Fibroblast of mammary gland (primary cell): ENCODE measurements around the gene HES4.

ENCODE experiments used
- DNase-seq: peaks from one replicate; pipeline ENCODE4 v3.0.0-alpha.2; 2010; ENCODE audit warnings: low read depth
- H3K4me3 ChIP-seq: 2 replicates; pipeline ENCODE4 v1.5.1; 2011; ENCODE audit warnings: low read depth, mild to moderate bottlenecking, low read length, moderate library complexity; ENCODE audit not compliant: control insufficient read depth
- CTCF ChIP-seq: conservative IDR thresholded peaks from 2 replicates; pipeline ENCODE4 v1.5.1; 2011; ENCODE audit warnings: low read depth, low read length, inconsistent platforms; ENCODE audit not compliant: control insufficient read depth, insufficient read depth

HES4 gene

GRCh38 chr1:1044455-1045078 lies 44.7 kb upstream of the HES4 start:
- H3K4me3 ChIP-seq: no peak overlapping the region
- DNase-seq: no peak
- TF ChIP-seq CTCF: no peak

DNA sequence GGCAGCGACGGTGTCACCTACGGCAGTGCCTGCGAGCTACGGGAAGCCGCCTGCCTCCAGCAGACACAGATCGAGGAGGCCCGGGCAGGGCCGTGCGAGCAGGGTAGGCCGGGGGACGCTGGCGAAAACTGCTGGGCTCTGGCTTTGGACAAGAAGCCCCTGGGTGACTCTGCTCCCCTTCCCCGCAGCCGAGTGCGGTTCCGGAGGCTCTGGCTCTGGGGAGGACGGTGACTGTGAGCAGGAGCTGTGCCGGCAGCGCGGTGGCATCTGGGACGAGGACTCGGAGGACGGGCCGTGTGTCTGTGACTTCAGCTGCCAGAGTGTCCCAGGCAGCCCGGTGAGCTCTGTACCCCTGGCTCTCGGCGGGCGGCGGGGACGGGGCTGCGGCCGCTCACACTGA lies 44.0 kb upstream of the HES4 start:
- DNase-seq: no peak
- no peak overlapping the region for H3K4me3 ChIP-seq
- no peak for TF ChIP-seq CTCF

- no peak overlapping the region for H3K4me3 ChIP-seq
- DNase-seq: no peak
- TF ChIP-seq CTCF: no peak
These were observed 43.5 kb upstream of the HES4 start for GRCh38 chr1:1043411-1043810.

GRCh38 chr1:1042835-1043234 lies 42.9 kb upstream of the HES4 start:
- no peak for DNase-seq
- no peak overlapping the region for H3K4me3 ChIP-seq
- no peak for TF ChIP-seq CTCF

DNA sequence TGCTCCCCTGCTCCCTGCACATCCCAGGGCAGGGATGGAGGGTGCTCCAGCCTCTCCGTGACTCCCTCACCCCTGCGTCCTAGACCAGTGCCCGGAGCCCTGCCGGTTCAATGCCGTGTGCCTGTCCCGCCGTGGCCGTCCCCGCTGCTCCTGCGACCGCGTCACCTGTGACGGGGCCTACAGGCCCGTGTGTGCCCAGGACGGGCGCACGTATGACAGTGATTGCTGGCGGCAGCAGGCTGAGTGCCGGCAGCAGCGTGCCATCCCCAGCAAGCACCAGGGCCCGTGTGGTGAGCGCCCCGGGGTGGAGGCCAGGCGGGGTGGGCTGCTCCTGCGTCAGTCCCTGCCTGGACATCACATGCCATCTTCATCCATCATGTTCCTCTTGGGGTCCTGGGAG lies 42.0 kb upstream of the HES4 start:
- no peak for TF ChIP-seq CTCF
- DNase-seq: no peak
- H3K4me3 ChIP-seq: no peak overlapping the region

DNA sequence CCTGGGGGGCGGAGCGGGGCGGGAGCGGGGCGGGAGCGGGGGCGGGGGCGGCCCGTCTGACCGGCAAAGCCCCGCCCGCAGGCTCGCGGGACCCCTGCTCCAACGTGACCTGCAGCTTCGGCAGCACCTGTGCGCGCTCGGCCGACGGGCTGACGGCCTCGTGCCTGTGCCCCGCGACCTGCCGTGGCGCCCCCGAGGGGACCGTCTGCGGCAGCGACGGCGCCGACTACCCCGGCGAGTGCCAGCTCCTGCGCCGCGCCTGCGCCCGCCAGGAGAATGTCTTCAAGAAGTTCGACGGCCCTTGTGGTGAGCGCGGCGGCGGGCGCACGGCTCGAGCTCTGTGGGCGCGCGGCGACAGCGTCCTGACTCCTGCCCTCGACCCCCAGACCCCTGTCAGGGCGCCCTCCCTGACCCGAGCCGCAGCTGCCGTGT lies 41.2 kb upstream of the HES4 start:
- no peak for TF ChIP-seq CTCF
- DNase-seq: no peak
- no peak overlapping the region for H3K4me3 ChIP-seq
